Measurements from ENCODE around the gene SETX. TPM values are rescaled to one million over a fixed set of nuclear protein-coding genes. Genes with fewer than 3 reads are reported as not detected.
A peak's percentile ranks its signal among the peaks of the same experiment; 100 is the strongest.

The SETX gene
- total RNA-seq, 1 donor from 2014 or later = 66.7 TPM

- ATAC-seq = no peak
- intact Hi-C loops (cut with DNase I) = no loop called here
Observed at GRCh38 chr9:132234535-132234934, 120.3 kb downstream of the SETX start.

GRCh38 chr9:132233138-132233537 lies 121.6 kb downstream of the SETX start:
- DNase-seq (ENCODE audit: low spot score) (no peak), ATAC-seq (no peak)
- intact Hi-C loops (cut with DNase I) = no loop called here

More at GRCh38 chr9:132234535-132234934, 120.3 kb downstream of the SETX start:
- no peak for DNase-seq (ENCODE audit: low spot score)

GRCh38 chr9:132232522-132232921 lies 122.3 kb downstream of the SETX start:
- DNase-seq (ENCODE audit: low spot score) (no peak), ATAC-seq (no peak)
- intact Hi-C loops (cut with DNase I) = no loop called here

GRCh38 chr9:132231019-132231701 lies 123.6 kb downstream of the SETX start:
- intact Hi-C loops (cut with DNase I) = no loop called here
- ATAC-seq = no peak
- DNase-seq (ENCODE audit: low spot score) = no peak

GRCh38 chr9:132230605-132231004 lies 124.2 kb downstream of the SETX start:
- DNase-seq (ENCODE audit: low spot score) = no peak
- intact Hi-C loops (cut with DNase I) = no loop called here
- ATAC-seq = no peak

- DNase-seq (ENCODE audit: low spot score) = no peak
- ATAC-seq = no peak
- intact Hi-C loops (cut with DNase I) = no loop called here
Observed at GRCh38 chr9:132228062-132228461, 126.7 kb downstream of the SETX start.

- ATAC-seq (no peak), DNase-seq (ENCODE audit: low spot score) (no peak)
- intact Hi-C loops (cut with DNase I) = no loop called here
Observed at GRCh38 chr9:132226571-132227430, 128.0 kb downstream of the SETX start.

- ATAC-seq = no peak
- intact Hi-C loops (cut with DNase I) = no loop called here
- no peak for DNase-seq (ENCODE audit: low spot score)
Observed at GRCh38 chr9:132224645-132225044, 130.1 kb downstream of the SETX start.

- intact Hi-C loops (cut with DNase I) = no loop called here
- ATAC-seq (no peak), DNase-seq (ENCODE audit: low spot score) (no peak)
Observed at GRCh38 chr9:132221941-132222340, 132.8 kb downstream of the SETX start.

GRCh38 chr9:132218208-132218607 lies 136.6 kb downstream of the SETX start:
- no peak for DNase-seq (ENCODE audit: low spot score)
- intact Hi-C loops (cut with DNase I) = no loop called here
- ATAC-seq = no peak

GRCh38 chr9:132216861-132217619 lies 137.7 kb downstream of the SETX start:
- ATAC-seq (no peak), DNase-seq (ENCODE audit: low spot score) (no peak)
- intact Hi-C loops (cut with DNase I) = no loop called here

- no peak for DNase-seq (ENCODE audit: low spot score)
- intact Hi-C loops (cut with DNase I) = no loop called here
Observed at GRCh38 chr9:132214027-132214622, 140.7 kb downstream of the SETX start.

GRCh38 chr9:132211570-132211969 lies 143.2 kb downstream of the SETX start:
- ATAC-seq = no peak
- DNase-seq (ENCODE audit: low spot score) = no peak
- intact Hi-C loops (cut with DNase I) = no loop called here

More at GRCh38 chr9:132214027-132214622, 140.7 kb downstream of the SETX start:
- ATAC-seq = peak; percentile 60

Other genes starting within 250 kb of the SETX start
- gene NTNG2, start 192.9 kb downstream of the SETX start, total RNA-seq = 3.2 TPM
- gene TTF1, start 51.9 kb upstream of the SETX start, total RNA-seq = 15.6 TPM
- not detected for gene CFAP77, start 55.2 kb upstream of the SETX start, total RNA-seq
- not detected for gene BARHL1, start 227.6 kb upstream of the SETX start, total RNA-seq